Measurements from ENCODE around the gene PORCN.
A peak's percentile ranks its signal among the peaks of the same experiment; 100 is the strongest.

Gene PORCN

DNA sequence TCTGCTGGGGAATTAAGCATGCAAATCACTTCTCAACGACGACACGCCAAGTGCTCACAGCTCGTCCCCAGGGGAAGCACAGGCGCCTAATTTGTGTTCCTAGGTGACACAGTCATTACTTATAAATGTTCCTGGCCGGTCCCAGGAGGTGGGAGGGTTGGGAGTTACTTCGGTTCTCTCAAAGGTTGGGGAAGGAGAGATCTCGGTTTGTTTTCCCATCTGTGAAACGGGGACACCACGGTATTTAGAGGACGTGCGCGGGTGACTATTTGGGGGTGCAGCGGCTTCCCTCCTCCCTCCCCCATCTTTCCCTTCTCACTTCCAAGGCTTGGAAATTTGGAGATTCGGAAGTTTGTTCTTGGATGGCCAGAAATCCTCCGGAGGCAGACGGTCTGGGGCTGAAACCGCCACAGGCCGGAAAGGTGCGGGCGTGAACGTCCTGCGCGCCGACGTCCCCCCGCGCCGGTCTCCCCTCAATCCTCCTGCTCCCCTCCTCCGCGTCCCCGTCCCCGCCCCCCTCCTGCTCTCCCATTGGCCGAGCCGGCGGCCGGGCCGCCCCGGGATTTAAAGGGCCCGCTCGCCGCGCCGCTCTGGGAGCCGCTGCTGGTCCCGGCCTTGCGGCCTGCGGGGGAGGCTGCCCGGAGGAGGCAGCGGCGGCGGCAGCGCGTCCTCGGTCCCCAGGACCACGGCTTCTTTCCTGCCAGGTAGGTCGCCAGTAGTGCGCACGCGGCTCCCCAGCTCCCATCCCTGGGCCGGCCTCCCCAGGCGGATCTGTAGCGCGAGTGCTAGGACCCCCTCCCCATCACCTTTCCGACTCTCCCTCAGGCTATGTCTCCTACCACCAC, at the start of gene PORCN:
Gene PORCN (plus strand): TSS at position 593 of the 845 bp plus-strand sequence. CDS start 829 bp downstream, outside the sequence.
- DNase-seq (ENCODE audit: low read depth) = peak; percentile 69

DNA sequence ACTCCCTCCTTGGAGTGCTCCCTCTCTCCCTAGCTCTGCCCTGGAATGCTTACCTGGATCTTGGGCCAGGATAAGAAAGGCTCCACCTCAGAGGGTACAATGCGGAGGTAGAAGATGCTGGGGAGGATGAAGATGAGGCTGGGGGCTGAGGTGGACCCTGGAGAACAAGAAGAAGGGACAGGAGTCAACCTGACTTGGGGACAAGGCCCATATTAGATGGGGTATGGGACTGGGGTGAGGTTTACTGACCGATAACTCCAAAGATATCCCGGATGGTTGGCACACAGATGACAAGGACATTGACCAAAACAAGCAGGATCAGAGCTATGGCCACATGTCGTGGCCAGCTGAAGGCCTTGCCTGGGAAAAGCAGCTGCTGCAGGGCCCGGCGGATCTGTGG, 49.3 kb upstream of the PORCN start:
- no peak for DNase-seq (ENCODE audit: low read depth)

DNA sequence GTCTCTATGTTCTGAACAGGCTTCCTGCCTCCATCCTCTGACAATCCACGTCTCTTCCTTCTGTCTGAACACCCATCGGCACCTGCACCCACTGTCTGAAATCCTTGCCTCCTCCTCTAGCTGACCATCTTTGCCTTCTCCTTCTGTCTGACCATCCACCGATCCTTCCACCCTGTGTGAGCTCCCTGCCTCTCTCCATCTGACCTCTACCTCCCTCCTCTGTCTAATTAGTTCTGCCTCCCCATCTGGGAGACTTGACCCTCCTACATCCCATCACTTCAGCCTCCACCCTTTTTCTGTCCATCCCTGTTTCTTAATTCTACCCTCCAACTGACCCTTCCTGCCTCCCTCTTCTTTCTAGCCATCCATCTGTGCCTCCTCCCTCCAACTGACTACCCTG, 48.8 kb upstream of the PORCN start:
- no peak for DNase-seq (ENCODE audit: low read depth)

DNA sequence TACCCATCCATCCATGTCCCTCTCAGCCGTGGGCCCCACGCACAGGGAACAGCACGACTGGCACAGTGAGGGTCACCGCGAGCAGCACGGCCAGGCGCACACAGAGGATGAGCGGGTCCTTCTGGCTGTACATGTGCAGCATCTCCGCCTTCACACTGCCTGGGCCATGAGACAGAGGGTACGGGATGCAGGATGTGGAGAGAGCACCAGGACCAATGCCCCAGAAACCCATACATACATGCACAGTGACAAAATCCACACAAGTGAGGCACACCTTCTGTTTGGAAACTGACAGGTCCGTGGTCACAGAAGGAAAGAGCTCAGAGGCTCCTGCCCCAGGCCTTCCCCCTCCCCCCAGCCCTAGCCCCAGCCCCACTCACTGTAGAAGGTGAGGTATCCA, 48.2 kb upstream of the PORCN start:
- DNase-seq (ENCODE audit: low read depth) = no peak

DNA sequence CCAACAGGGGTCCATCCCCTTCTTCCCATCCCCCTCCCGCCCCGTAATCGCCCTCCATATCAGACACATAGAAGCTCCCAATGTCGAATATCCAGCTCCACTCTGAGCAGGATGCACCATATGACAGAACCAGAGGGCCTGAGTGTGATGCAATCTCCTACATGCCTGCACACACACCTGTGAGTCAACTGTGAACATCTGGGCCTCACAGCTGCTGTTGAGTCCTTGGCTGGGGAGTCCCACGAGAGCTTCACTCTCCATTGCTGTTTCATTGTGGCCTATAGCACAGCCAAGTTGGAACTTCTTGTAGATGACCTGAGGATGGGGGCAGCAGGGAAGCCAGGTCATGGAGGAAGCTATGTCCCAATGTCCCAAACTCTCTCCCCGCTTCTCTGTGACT, 47.0 kb upstream of the PORCN start:
- DNase-seq (ENCODE audit: low read depth) = no peak

DNA sequence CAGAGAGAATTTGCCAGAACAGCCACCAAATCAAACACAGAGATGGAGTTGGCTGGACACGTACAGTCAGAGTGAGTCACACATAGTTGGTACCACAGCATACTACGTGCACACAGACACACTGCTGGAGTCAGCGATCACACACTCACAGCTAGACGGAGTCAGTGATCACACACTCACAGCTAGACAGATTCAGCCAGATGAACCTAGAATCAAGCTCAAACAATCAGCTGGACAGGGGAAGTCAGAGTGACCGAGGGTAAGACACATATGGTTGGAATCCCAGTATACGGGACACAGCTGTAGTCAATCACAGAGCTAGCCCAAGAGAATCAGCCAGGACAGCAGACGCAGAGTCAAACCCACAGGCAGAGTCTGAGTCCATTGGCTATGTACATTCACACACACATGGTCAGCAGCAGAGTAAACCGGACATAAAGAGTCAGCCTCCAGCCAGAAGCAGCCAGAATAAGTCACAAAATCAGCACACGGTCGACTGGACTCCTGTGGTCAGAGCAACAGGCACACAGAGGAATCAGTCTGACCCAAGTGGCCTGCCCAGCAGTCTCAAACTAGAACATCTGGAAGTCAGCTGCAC, 43.4 kb upstream of the PORCN start:
- no peak for DNase-seq (ENCODE audit: low read depth)

DNA sequence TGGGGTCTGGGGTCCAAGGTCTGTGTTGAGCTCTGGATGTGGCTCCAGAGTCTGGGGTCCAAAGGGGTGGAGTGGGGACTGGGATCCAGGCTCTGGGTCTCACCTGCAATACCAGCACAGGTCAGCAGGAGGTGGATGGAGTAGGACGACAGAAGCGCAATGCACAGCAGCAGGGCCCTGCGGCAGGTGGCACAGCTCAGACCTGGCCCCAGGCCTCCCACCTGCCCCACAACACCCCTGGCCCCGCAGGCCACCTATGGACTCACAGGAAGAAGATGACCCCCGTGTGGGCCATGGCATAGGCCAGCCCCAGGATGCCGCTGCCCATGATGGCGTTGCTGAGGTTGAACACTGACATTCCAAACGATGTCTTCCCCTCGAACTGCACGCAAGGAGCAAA, 42.1 kb upstream of the PORCN start:
- no peak for DNase-seq (ENCODE audit: low read depth)

DNA sequence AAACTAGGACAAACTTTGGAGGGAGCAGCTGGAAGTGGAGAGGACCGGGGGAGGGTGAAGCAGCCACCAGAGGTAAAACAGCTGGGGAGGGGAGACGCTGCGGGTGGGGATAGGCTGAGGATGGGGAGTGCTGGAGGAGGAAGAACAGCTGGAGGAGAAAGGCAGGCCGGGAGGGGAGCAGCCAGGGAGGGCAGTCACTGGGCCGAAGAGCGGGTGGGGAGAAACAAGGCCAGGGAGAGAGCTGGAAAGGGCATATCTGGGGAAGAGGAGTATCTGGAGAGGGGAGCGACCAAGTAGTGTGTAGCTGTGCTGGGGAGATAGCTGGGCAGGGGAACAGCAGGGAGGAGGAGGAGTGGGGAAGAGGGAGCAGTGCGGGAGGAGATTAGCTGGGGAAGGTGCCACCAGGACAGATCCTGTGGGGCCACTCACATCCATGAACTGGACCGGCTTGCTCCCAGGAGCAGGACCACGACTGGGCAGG, 41.5 kb upstream of the PORCN start:
- DNase-seq (ENCODE audit: low read depth) = no peak

DNA sequence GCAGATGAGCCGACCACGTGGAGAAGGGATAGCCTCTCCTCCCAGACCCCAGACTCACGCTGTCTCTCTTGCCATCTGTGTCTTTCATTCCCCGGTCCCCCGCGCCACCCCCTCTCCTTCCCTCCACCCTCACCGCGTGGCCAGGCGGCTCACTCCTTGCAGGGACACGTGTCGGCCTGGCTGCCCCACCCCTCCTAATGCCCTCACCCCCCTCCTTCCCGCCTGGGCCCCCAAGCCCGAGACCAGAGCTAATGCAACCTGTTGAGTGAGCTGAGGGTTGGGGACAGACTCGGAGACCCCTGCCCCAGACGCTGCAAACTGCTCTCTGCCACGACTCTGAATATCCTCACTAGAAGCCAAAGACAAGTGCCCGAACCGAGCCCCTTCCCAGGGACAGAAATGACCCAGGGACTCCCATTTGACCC, 40.5 kb upstream of the PORCN start:
- DNase-seq (ENCODE audit: low read depth) = peak; percentile 31

DNA sequence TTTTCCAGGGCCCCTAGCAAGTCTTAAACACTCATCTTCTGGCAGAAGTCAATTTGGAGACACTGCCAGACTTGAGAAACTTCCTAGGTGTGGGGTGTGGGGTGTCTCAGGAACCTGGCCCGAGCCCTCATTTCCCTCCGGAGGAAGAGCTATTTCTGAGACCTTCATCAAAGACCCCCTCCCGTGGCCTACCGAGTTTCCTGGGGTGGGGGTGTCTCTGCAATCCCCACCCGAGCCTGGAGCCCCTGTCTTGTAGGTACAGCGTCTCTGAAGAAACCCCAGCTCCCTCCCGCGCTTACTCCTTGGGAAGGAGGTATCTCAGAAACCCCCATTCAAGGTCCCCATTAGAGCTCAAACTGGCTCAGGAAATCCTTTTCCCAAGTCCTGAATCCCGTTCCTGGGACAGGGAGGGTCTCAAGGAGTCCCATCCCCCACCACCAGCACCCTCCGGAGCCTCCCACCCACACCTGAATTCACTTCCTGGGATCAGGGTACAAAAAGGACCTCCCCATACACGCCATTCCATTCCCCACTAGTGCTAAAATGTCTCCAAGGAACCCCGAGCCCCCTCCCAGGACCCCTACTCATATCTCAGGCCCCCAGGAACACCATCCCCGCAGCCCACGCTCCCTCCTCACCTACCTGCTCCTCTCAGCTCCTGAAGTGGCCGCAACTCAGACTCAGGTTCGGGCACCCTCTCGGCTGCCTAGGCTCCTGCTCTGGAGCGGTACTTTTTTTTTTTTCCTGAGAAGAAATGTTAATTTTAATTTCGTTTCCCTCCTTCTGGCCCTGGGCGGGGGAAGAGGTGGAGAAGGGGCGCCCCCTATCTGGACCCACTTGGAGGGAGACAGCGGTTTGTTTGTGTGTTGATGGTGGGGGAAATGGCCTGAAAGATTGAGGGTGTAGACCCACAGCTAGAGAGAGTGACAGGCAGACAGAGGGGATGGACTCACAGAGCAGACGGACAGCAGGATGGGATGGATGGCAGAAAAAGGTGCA, 39.8 kb upstream of the PORCN start:
- peak; percentile 15 for DNase-seq (ENCODE audit: low read depth)

DNA sequence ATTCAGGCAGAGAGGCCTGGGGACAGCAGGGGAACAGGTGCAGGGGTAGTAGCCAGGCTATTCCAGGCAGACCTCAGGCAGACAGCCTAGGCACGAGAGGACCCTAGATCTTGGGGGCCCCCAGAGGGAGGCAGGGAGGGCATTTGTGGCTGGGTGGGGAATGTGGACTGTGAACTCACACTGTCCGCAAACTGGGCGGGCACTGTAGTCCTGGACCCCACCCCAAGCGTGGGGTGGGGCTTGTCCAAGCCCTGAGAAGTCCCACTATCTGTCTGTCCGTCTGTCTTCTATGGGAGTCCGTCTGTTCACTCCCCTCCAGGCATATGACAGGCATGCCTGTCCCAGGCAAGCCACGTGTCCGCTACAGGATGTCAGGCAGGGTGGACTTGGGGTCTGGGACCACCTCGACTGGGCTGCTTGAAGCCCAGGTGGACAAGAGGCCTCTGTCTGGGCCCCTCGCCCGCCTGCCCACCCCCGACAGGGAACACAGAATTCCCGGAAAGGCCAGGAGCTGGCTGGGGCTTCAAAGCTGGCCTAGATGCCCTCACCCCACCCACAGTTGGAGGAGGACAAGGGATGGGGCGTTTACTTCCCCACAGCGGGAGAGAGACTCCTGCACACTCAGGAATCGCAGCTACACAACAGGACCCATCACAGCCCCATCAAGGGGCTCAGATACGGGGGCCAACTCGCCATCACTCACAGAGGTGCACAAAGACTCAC, 38.5 kb upstream of the PORCN start, which contains the start of gene SLC38A5:
Gene SLC38A5 (minus strand): TSS at position 151 of the 723 bp plus-strand sequence. CDS start 2,336 bp downstream, outside the sequence.
- no peak for DNase-seq (ENCODE audit: low read depth)

DNA sequence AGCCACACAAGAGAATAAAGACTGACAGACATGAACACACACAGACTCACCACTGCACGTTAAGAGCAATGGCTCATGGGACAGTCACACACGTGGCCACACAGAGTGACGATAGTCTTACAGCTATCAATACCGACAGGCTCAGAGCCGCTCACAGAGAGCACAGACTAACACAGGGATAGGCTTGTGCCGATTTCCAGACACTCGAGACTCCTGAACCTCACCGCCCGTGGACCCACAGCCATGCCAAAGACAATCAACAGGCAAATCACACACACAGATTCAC, 38.0 kb upstream of the PORCN start:
- DNase-seq (ENCODE audit: low read depth) = no peak

DNA sequence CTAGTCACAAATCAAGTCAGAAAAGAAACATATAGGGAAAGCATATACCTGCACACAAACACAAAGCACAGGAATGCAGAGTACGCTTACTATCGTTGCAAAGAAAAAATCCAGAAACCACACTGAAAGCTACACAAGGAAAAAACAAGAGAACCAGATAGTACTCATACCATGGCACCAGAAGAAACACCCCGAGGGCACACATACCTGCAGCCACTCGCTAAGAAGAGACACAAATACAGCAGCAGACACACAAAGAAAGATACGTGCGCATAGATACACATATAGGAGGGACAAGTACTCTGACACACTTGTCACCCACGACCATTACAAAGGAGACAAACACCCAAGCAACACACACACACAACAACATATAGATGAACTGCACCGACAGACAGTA, 37.3 kb upstream of the PORCN start:
- DNase-seq (ENCODE audit: low read depth) = no peak

DNA sequence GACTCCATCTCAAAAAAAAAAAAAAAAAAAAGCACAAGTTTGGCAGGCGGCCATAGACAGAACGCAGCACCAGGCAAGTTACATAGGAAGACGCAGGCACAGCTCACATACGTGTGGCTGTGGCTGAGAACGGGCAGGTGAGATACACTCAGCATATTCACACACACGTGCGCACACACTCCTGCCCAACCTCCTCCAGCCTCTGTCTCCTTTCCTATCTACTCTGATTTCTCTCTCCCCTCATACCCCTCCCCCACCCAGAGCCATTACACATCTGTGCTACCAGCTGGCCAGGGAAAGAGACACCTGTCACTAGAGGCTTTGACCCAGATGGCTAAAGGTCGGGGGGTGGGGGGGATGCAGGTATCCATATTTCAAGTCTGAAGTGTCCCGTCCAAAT, 36.6 kb upstream of the PORCN start:
- DNase-seq (ENCODE audit: low read depth) = no peak

DNA sequence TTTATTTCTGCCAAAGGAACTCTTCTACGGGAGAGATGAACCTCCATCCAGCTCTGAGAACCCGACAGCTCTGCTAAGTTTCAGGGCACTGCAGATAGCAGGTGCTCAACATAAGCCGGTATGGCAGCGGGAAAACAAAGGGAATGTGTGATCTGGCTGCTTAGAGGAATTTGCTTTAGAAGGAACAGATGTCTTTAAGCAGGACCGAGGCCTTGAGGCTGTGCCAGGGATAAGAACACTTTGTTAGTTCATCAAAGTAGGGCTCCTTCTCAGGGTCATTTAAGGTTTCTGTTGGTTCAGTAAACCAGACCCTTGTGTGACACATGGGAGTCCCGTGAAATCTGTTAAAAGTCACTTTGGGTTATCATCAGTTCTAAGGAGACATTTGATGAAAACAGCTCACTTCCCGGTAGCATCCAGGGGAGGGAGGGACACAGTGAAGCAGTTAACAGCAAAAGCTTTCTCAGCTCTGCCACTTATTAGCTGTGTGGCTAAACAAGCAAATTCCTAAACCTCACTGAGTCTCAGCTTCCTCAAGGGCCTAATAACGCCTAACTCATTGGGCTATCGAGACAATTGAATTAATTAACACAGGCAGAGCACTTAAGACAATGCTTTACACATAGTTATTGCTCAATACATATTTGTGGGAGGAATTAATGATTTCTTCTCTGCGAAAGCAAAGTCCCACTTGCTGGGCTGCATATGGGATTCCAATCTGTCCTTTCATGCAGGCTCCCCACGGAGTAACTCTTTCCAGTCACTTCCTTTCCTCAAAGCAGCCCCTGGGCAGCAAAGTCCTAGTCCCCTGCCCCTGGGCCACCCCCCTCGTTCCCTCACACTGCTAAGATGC, 35.7 kb upstream of the PORCN start:
- DNase-seq (ENCODE audit: low read depth) = no peak

DNA sequence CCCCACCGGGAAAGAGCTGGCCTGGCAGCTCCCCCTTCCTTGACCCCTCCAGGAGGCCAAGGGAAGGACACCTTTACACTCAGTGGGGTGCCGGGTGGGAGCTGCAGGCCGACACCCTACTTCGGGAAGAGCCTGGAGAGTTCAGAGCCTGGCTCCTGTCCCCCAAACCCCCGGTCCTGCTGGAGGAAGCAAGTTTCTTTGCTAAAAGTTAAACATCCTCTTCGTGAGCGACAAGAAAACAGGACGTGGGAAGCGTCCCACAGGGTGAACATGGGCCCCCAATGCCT, 35.1 kb upstream of the PORCN start:
- DNase-seq (ENCODE audit: low read depth) = no peak

DNA sequence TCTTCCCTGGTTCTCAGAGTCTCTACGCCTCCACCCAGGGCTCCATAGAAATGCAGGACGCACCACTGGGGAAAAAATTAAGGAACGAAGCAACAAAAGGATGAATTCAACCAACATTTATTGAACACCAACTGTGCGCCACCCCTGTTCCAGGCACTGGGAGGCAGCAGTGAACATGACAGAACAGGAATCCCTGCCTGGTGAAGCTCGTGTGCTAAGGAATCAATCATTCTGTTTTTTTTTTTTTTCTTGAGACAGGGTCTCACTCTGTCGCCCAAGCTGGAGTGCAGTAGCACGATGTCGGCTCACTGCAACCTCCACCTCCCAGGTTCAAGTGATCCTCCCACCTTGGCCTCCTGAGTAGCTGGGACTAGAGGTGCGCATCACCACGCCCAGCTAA, 34.7 kb upstream of the PORCN start:
- DNase-seq (ENCODE audit: low read depth) = no peak

DNA sequence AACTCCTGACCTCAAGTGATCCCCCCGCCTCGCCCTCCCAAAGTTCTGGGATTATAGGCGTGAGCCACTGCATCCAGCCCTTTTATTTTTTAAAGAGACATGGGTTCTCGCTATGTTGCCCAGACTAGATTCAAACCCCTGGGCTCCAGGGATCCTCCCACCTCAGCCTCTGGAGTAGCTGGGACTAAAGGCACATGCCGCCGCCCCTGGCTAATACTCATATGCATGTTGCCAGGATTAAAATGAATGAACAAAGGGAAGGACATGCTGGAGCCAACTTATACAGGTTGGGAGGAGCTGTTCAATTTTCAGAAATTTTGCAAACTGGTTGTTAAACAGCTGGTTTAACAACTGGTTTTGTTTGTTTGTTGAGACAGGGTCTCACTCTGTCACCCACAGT, 34.2 kb upstream of the PORCN start:
- DNase-seq (ENCODE audit: low read depth) = no peak

DNA sequence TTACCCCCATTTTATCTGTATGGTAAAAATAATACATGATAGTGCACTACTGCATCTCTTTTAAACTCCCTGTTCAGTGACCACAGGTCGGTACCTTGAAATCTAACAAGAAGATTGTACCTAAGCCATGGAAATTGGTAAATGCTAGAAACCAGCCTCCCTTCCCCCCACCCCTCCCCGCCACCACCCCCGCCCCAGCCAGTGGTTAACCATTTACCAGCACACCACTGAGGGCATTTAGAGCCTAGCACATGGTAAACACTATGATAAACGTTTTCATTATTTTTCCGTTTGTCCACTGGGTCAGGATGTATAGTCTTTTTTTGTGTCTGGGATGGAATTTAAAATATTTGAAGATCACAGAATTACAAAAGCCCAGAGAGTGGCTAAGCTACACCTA, 33.5 kb upstream of the PORCN start:
- no peak for DNase-seq (ENCODE audit: low read depth)

DNA sequence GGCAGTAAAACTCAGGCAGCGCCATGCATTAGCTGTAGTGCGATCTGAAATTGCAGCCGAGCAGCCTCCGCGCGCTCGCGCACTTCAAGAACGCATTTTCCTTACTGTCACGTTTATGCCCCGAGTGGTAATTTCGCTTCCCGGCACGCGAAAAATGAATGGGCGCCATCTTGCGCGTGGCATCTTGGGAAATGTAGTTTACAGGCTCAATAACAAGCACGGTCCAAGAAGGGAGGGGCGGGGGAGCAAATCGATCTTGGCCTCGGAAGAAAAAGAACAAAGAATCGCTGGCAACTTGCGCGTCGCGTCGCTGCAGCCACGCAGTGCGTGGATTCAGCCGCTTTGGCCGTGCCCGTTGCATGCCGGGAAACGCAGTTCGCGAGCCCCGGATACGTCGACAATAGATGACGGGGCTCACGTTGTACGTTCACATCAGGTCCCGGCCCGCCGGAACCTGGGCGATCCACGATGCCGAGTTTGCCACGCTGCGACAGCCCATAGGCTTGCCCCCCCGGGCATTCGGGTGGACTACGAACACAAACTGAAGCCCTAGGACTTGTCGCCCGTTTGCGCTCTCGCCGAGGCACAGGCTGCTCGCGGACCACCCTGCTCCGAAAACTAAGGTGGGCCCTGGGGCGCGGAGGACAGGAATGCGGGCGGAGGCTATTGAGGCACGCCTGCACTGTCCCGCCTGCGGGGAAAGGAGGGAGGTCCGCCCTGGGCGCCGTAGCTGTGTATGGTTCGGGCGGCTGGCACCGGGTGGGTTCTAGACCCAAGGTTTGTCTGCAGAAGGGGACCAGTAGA, 32.8 kb upstream of the PORCN start, which contains the start of gene FTSJ1:
Gene FTSJ1 (plus strand): TSS at position 426 of the 804 bp plus-strand sequence. CDS start 1,849 bp downstream, outside the sequence.
- DNase-seq (ENCODE audit: low read depth) = peak; percentile 81
